Dendritic cell treated with granulocyte-macrophage colony-stimulating factor and Interleukin-4, amounts not matched to agents 40 ng/mL and 50 ng/mL, for 4 days (primary cell): ENCODE results near the gene DKK3.

ENCODE experiments used
- H3K27ac Mint-ChIP-seq: one replicate; pipeline ENCODE4 v1.8.0; 2022; ENCODE audit warnings: mild to moderate bottlenecking, mixed read lengths
- H3K27me3 Mint-ChIP-seq: one replicate; pipeline ENCODE4 v1.8.0; 2022; ENCODE audit warnings: mild to moderate bottlenecking, mixed read lengths
- H3K36me3 Mint-ChIP-seq: one replicate; pipeline ENCODE4 v1.8.0; 2022; ENCODE audit warnings: low read depth, mixed read lengths
- H3K4me1 Mint-ChIP-seq: one replicate; pipeline ENCODE4 v1.8.0; 2022; ENCODE audit warnings: low read depth, mixed read lengths
- H3K4me3 Mint-ChIP-seq: one replicate; pipeline ENCODE4 v1.8.0; 2022; ENCODE audit warnings: mild to moderate bottlenecking, moderate library complexity, mixed read lengths
- H3K9me3 Mint-ChIP-seq: one replicate; pipeline ENCODE4 v1.8.0; 2022; ENCODE audit warnings: mixed read lengths
- intact Hi-C: fragments of 100-400 bp; cut with micrococcal nuclease; formaldehyde crosslinking; loops from one replicate; pipeline ENCODE4 v1.15.0; 2022

Gene DKK3

GRCh38 chr11:11966826-11967668, 41.4 kb downstream of the DKK3 start:
- intact Hi-C loops, result no loop called here
- H3K27me3 Mint-ChIP-seq, result peaks cover 9% of the 10 kb centered on the region
- no peak overlapping the region for H3K4me3 Mint-ChIP-seq
- no peaks in the 10 kb centered on the region for H3K36me3 Mint-ChIP-seq
- no peaks in the 10 kb centered on the region for H3K9me3 Mint-ChIP-seq
- H3K4me1 Mint-ChIP-seq, result no peaks in the 10 kb centered on the region
- no peak overlapping the region for H3K27ac Mint-ChIP-seq

DNA sequence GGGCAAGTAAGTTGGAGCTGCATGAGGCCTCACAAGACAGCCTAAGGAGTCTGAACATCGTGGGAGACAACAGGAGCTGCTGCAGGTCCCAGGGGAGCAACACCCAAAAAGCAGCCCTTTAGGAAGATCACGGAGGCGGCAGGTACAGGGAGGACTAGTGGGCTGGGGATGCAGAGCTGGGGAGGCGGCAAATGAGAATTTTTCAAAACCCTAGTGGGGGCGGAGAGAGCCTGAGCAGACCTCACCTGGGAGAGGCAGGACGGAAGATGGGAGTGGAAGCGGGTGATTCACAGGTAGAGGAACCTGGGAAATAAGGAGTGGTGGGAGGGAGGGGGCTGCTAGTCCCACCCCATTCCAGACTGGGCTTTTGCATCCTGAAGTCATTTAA, 42.1 kb downstream of the DKK3 start:
- Mint-ChIP-seq H3K36me3 (no peaks in the 10 kb centered on the region), H3K9me3 (no peaks in the 10 kb centered on the region), H3K27me3 (peaks cover 10% of the 10 kb centered on the region), H3K27ac (no peak overlapping the region), H3K4me1 (no peaks in the 10 kb centered on the region), H3K4me3 (no peak overlapping the region)
- intact Hi-C loops, result no loop called here

DNA sequence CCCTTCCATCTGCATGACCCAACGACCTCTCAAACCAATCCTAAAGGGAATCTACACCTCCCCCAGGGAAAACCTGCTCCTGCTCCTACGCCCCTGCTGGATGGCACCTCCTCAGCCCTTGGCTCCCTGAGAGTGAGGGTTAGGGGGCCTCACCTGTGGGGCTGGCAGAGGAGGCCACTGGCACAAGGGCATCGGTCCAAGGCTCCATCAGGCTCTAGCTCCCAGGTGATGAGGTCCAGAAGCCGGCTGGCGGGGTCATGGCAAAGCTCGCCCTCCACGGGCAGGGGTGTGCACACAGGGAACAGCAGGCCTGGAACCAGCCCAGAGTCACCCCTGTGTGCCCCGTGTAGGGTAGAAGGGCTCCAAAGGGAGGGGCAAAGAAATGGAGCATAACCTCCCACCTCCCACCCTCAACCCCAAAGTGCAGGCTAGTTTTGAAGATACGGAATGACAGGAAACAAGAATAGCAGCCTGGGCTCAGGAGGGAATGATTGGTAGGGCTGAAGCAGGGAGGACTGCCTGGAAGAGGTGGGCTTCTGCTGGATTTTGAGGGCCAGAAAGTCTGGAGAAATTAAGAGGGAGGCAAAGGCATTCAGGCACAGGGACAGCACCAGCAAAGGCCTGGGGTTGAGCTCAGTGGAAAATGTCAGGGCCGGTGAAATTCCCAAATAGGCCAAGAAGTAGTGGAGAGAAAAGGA, 42.6 kb downstream of the DKK3 start:
- Mint-ChIP-seq H3K27me3 (peaks cover 10% of the 10 kb centered on the region), H3K4me1 (no peaks in the 10 kb centered on the region), H3K4me3 (no peak overlapping the region), H3K27ac (no peak overlapping the region), H3K9me3 (no peaks in the 10 kb centered on the region), H3K36me3 (no peaks in the 10 kb centered on the region)
- intact Hi-C loops, result no loop called here

GRCh38 chr11:11965192-11965591, 43.2 kb downstream of the DKK3 start:
- Mint-ChIP-seq H3K27me3 (peaks cover 10% of the 10 kb centered on the region), H3K27ac (no peak overlapping the region), H3K4me1 (no peaks in the 10 kb centered on the region), H3K9me3 (no peaks in the 10 kb centered on the region), H3K36me3 (no peaks in the 10 kb centered on the region), H3K4me3 (no peak overlapping the region)
- intact Hi-C loops, result no loop called here

DNA sequence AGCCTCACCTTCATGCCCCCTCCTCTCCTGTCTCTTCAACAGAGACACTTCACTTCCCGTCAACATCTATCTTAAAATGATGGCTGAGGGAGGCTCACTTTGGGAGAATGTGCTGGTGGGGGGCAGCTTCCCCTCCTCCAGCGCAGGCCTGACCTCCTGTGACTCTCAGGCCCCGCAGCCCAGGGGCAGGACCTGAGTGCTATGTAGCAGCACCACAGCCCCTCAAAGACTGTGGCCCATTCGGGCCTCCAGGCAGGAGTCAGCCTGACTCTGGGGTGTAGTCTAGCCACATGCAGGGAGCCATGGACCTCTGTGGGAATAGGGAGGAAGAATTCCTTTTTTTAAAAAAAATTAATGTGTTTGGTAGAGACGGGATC, 43.7 kb downstream of the DKK3 start:
- H3K4me1 Mint-ChIP-seq, result no peaks in the 10 kb centered on the region
- H3K36me3 Mint-ChIP-seq, result no peaks in the 10 kb centered on the region
- H3K4me3 Mint-ChIP-seq, result no peak overlapping the region
- H3K27me3 Mint-ChIP-seq, result peaks cover 10% of the 10 kb centered on the region
- no peaks in the 10 kb centered on the region for H3K9me3 Mint-ChIP-seq
- H3K27ac Mint-ChIP-seq, result no peak overlapping the region
- intact Hi-C loops, result no loop called here

GRCh38 chr11:11963842-11964773, 44.3 kb downstream of the DKK3 start:
- H3K9me3 Mint-ChIP-seq, result no peaks in the 10 kb centered on the region
- intact Hi-C loops, result no loop called here
- H3K36me3 Mint-ChIP-seq, result no peaks in the 10 kb centered on the region
- peaks cover 10% of the 10 kb centered on the region for H3K27me3 Mint-ChIP-seq
- no peaks in the 10 kb centered on the region for H3K4me1 Mint-ChIP-seq
- H3K27ac Mint-ChIP-seq, result no peak overlapping the region
- H3K4me3 Mint-ChIP-seq, result no peak overlapping the region

GRCh38 chr11:11963067-11963466, 45.4 kb downstream of the DKK3 start:
- Mint-ChIP-seq H3K36me3 (peaks cover 7% of the 10 kb centered on the region), H3K27ac (no peak overlapping the region), H3K27me3 (peaks cover 10% of the 10 kb centered on the region), H3K4me3 (no peak overlapping the region), H3K4me1 (no peaks in the 10 kb centered on the region), H3K9me3 (no peaks in the 10 kb centered on the region)
- intact Hi-C loops, result no loop called here

- H3K4me1 Mint-ChIP-seq, result no peaks in the 10 kb centered on the region
- H3K27ac Mint-ChIP-seq, result no peak overlapping the region
Measured at GRCh38 chr11:11961399-11962028, 46.9 kb downstream of the DKK3 start.

GRCh38 chr11:11960687-11961086, 47.7 kb downstream of the DKK3 start:
- Mint-ChIP-seq H3K27me3 (peaks cover 7% of the 10 kb centered on the region), H3K36me3 (peaks cover 27% of the 10 kb centered on the region), H3K4me3 (no peak overlapping the region), H3K27ac (no peak overlapping the region), H3K9me3 (no peaks in the 10 kb centered on the region), H3K4me1 (no peaks in the 10 kb centered on the region)
- intact Hi-C loops, result no loop called here

More at GRCh38 chr11:11961399-11962028, 46.9 kb downstream of the DKK3 start:
- no peak overlapping the region for H3K4me3 Mint-ChIP-seq
- H3K9me3 Mint-ChIP-seq, result no peaks in the 10 kb centered on the region
- intact Hi-C loops, result no loop called here
- H3K36me3 Mint-ChIP-seq, result peaks cover 18% of the 10 kb centered on the region
- peaks cover 10% of the 10 kb centered on the region for H3K27me3 Mint-ChIP-seq

DNA sequence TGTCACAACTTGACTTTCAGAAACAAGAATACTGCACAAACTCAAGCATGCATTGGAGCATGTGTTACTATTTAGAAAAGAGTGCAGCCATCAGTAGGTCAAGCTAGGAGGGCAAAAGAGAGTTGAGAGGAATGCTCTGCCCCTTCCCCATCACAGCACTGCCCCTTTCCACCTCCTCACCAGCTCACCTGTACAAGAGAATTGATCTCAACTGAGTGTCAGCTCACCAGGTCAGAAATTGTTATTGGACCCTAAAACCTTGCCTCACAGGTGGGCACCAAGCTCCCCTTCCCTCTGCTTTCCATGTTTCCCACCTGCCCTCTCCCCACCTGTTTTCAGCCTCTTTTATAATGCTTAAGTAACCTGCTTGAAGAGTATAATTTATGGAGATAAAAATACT, 48.8 kb downstream of the DKK3 start:
- Mint-ChIP-seq H3K4me3 (no peak overlapping the region), H3K4me1 (no peaks in the 10 kb centered on the region), H3K27ac (no peak overlapping the region), H3K9me3 (no peaks in the 10 kb centered on the region), H3K27me3 (peaks cover 7% of the 10 kb centered on the region), H3K36me3 (peaks cover 35% of the 10 kb centered on the region)
- intact Hi-C loops, result no loop called here

GRCh38 chr11:11958403-11959231, 49.8 kb downstream of the DKK3 start:
- Mint-ChIP-seq H3K4me1 (no peaks in the 10 kb centered on the region), H3K36me3 (peaks cover 45% of the 10 kb centered on the region), H3K27ac (no peak overlapping the region), H3K27me3 (peaks cover 5% of the 10 kb centered on the region), H3K4me3 (no peak overlapping the region), H3K9me3 (no peaks in the 10 kb centered on the region)
- intact Hi-C loops, result no loop called here

- Mint-ChIP-seq H3K27ac (no peak overlapping the region), H3K9me3 (no peaks in the 10 kb centered on the region), H3K4me1 (no peaks in the 10 kb centered on the region), H3K27me3 (no peaks in the 10 kb centered on the region), H3K36me3 (peaks cover 71% of the 10 kb centered on the region), H3K4me3 (no peak overlapping the region)
- intact Hi-C loops, result no loop called here
Measured at GRCh38 chr11:11956006-11956405, 52.4 kb downstream of the DKK3 start.

GRCh38 chr11:11952036-11952435, 56.4 kb downstream of the DKK3 start:
- no peaks in the 10 kb centered on the region for H3K27me3 Mint-ChIP-seq
- no peak overlapping the region for H3K4me3 Mint-ChIP-seq
- H3K27ac Mint-ChIP-seq, result no peak overlapping the region
- no peaks in the 10 kb centered on the region for H3K9me3 Mint-ChIP-seq
- H3K36me3 Mint-ChIP-seq, result peaks cover 78% of the 10 kb centered on the region
- intact Hi-C loops, result no loop called here
- no peaks in the 10 kb centered on the region for H3K4me1 Mint-ChIP-seq
